GM19372 (cell line): ENCODE measurements around the gene TRAF4.
A peak's percentile ranks its signal among the peaks of the same experiment; 100 is the strongest.
"Not testable (repeated sequence)": the region's sequence is repeated elsewhere in the genome, so short reads cannot be mapped to it uniquely, and the experiment has no call there.

ENCODE experiments used
- ATAC-seq: cut with Tn5 transposase; IDR thresholded peaks from one replicate; pipeline ENCODE4 v1.9.1; 2021; ENCODE audit warnings: mild to moderate bottlenecking, low read depth, moderate library complexity; ENCODE audit not compliant: unreplicated experiment

TRAF4 gene

DNA sequence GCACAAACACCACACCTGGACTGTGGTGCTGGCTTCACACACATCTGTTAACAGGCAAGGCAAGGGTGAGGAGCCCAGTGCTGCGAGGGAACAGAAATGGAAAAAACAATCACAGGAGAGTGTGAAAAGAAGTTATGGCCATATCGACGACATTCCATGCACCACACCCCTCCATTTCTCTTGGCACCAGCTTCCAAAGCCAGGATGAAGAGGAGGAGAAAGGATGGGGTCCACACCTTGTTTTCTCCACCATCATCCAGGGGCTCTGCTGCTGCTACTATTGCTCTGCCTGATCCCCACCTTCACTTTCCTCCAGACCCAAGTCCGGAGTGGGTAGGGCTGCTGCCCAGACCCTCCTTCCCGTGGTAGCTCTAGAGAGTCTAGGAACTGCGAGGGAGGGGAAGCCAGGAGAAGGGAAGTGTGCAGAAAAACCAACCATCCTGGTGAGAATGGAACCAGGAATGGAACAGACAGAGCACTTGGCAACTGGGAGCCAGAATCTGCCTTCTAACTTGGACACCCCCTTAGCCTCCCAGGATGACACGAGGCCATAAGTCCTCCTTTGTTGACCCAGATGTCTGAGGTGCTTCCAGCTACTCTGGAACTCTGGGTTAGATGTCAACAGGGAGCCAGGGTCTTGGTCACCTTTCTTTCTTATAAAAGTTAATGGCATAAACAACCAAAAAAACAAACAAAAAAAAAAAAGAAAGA lies 31.0 kb upstream of the TRAF4 start:
- ATAC-seq: no peak

DNA sequence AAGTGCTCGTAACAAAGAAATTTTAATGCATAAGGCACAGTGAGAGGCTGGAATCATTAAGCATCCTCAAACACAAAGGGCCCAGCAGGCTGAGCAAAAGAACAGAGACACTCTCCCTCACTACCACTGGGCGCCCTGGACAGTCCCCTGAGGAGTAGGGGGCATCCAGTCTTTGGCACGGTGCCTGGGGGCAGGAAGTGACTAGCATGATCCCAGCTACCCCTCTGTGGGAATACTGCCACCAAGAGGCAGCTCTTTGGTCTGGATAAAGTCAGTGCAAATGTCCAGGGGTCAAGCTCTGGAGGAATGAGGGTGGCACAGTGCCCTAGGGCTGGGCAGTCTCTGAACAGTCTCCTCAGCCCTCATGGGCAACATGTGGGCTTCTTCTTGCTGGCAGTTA lies 29.5 kb upstream of the TRAF4 start:
- ATAC-seq: no peak

DNA sequence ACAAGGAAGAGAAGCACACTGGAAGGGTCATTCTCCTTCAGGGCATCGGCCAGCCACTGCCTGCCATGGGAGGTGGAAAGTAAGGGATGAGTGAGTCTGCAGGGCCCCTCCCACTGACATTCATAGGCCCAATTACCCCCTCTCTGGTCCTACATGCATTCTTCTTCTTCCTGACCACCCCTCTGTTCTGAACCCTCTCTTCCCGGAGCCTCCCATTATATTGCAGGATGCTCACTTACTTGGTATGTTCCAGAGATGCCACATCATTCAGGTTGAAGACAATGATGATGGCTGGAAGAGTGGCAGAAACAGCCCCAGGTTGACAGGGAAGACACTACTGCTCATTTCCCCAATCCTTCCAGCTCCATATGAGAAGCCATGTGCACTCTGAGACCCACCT lies 28.6 kb upstream of the TRAF4 start:
- ATAC-seq: no peak

DNA sequence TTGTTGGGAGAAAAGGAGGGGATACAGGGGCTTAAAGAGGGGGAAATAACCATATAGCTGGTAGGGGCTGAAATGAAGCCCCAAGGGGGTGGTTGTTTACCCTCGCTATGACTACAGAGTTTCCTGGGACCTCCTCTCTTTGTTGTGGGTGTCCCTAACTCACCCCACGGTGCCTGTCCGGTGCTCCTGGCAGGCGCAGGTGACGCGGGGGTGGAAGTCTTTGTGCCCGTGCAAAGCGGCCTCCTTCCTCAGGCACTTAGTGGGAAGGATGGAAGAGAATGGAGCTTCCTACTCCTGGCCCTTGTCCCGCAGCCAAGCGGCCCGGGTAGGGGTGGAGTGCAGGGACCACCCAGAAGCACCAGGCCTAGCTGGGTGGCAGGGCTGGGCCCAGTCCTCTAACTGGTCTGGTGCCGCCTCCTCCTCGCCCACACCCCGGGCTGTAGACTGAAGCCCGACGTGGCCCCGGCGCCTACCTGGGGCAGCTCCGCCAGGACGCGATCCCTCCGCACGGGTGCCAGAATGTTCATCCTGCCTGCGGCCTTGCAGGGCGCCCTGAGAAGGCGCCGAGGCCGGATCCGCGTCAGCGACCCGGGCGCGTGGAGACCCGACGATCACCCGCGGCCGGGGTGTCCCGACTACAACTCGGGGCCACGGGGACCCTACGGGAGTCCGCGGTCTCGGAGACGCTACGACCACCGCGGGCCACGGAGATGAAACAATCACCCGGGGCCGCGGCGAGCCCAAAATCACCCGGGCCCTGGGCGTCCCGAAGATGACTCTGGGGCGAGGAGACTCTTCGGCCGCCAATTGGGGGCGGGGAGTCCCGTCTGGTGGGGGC lies 26.9 kb upstream of the TRAF4 start:
- ATAC-seq: no peak

DNA sequence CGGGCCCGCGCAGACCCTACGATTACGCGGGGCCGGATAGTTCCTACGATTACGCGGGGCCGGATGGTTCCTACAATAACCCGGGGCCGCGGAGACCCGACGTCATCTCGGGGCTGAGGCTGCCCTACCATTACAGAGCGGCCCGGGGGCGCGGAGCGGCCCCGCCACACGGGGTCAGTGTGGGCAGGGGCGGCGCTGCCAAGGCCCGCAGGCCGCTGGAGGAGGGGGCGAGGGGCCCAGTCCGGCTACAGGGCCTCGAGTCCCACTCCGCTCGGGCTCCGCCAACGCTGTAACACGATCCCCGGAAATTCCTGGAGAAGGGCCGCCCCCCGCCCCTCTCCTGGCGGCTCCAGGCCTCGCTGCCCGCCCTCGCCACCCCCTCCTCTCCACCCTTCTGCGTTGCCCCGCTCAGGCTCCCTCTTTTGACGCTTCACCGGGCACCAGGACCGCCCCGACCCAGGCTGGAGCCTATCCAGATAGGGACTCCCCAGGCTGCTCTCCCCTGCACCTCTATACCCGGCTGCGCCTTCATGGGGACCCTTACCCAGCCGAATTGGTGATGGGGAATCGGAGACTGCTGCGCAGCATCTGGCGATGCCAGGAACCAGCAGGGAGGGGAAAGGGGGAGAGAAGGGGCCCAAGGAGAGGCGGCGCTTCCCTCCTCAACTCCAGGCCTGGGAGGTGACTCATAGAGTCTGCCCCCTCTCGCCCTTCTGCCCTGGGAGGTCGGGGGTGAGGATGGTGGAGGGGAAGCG lies 26.1 kb upstream of the TRAF4 start, which contains the start of gene RAB34:
Gene RAB34, minus strand, starts transcription at position 291 of the 755 bp plus-strand sequence. CDS start 602 bp downstream, outside the sequence.
- ATAC-seq: no peak

DNA sequence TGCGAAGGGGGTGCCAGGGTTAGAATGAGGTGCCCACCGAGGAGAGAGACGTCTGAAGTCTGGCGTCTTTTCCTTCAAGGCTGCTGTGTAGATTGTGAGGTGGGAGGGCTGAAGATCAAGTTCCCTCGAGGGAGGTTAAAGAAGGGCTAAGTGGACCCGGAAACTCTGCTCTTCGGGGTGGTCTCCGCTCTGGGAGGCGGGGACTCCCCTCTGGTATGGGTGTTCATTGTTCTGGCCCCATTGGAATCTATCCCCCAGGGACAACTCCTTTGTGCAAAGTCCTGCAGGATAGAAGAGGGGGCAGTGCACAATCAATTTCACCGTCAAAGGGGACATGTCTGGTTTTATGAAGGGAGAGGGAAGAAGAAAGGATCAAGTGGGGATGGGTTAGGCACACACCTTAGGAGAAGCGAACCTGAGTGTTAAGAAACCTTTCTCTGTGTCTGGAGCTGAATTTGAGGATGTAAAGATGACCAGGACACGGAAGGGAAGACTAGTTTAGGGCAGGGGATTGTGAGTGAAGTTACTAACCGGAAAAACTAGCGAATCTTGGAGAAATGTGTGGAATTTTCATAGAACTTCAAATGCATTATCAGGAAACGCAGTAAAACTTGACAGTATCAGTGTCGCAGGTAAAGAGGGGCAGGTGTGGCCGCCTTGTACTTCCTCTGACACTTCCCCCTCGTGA lies 25.3 kb upstream of the TRAF4 start:
- no peak for ATAC-seq

DNA sequence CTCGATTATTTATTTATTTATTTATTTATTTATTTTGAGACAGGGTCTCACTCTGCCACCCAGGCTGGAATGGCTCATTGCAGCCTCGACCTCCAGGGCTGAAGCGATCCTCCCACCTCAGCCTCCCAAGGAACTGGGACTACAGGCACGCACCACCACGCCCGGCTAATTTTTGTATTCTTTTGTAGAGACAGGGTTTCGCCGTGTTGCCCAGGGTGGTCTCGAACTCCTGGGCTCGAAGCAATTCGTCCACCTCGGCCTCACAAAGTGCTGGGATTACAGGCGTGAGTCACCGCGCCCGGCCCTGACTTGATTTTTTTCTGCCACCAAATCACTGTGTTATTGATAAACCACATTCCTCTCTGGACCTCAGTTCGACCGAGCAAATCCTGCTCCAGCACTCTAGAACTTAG lies 24.8 kb upstream of the TRAF4 start:
- ATAC-seq: no peak

DNA sequence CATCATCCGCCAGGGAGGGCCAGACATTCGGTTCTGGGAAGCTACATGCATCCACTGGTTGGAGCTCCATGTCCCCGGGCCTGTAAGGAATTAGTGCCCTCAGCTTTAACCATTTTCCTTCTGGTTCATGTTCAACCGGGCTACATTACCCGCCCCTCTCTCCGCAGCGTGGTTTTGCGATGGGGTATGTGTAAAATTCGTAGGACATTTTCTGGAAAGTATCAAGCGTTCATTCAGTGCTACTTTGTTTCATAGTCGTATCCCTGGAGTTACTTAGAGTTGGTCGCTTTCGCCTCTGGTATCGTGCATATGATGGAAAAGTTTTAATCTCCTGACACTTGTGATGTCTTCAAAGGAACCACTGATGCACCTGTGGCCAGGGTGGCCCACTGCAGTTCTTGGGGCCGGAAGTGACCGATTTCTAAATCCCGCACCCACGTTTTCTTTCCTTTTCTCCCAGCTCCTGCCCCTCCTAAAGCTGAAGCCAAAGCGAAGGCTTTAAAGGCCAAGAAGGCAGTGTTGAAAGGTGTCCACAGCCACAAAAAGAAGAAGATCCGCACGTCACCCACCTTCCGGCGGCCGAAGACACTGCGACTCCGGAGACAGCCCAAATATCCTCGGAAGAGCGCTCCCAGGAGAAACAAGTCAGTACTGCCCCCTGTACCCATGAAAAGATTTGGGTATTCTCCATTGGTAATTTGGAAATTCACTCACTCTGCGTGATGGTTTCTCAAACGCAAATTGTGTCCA lies 23.4 kb upstream of the TRAF4 start:
- ATAC-seq: no peak

DNA sequence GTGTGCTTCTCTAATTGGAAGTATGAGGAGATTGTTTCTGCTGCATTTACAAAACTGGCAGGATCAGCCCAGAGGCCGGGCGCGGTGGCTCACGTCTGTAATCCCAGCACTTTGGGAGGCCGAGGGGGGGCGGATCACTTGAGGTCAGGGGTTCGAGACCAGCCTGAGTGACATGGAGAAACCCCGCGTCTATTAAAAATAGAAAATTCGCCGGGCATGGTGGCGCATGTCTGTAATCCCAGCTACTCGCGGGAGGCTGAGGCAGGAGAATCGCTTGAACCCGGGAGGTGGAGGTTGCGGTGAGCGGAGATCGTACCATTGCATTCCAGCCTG lies 22.8 kb upstream of the TRAF4 start:
- not testable (repeated sequence) for ATAC-seq

DNA sequence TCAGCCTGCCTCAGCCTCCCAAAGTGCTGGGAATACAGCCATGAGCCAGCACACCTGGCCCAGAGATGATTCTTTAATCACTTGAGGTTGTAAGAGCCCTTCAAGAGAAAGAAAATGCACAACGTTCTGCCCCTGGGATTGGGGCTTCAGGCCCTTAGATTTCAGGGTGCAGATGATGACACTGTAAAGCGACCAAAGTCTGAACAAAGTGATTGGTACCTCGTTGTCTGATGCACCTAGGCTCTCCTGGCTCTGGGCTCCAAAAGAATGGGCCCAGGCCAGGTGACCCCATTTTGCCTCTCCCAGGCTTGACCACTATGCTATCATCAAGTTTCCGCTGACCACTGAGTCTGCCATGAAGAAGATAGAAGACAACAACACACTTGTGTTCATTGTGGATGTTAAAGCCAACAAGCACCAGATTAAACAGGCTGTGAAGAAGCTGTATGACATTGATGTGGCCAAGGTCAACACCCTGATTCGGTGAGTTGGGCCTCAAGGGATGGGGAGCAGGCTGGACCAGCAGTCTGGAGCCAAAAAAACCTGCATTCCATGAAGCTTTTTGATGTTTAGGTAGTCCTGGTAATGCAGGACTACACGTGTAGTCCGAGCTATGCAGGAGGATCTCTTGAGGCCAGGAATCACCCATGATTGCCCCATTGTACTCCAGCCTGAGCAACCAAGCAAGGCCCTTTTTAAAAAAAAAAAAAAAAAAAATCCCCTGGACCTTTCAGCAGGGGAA lies 21.2 kb upstream of the TRAF4 start:
- no peak for ATAC-seq

DNA sequence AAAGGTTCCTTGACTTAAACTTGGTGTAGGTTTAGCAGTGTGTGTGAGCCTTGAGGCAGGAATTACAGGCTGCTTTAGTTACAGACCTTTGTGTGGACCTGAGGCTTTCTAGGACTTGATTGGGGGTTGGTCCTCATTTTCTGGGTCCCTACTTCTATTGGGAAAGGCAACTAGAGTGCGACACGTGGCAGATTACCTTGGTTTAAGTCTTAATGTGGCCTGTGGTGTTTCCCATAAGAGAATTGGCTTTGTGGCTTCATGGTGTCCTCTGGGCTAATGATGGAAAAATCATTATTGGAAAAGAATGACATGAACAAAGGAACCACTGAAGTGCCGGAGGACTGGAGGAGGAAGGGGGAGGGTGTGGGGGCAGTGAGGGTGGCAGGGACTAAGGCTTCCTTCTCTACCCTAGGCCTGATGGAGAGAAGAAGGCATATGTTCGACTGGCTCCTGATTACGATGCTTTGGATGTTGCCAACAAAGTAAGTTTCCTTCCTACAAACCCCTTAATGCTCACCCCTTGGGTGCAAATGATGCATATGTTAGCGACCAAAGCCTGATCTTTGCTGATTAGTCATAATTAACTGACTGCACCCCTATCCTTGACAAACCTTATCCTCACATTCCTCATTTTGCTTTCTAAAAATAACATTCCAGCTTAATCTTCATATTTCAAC lies 20.5 kb upstream of the TRAF4 start:
- ATAC-seq: no peak

DNA sequence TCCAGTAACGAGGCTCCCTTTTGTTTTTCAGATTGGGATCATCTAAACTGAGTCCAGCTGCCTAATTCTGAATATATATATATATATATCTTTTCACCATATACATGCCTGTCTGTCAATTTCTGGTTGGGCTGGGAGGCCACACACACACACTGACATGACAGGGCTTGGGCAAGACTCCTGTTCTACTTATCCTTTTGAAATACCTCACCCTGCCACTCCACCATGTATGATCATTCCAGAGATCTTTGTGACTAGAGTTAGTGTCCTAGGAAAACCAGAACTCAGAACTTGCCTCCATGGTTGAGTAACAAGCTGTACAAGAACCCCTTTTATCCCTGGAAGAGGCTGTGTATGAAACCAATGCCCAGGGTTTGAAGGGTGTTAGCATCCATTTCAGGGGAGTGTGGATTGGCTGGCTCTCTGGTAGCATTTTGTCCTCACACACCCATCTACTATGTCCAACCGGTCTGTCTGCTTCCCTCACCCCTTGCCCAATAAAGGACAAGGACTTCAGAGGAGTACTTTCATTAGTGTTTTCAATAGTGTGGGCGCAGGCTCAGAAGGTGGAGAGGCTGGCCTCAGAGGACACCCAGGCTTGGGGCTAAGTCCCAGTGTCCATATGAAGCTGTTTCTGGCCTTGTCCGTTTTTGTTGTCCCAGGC lies 19.8 kb upstream of the TRAF4 start:
- ATAC-seq: not testable (repeated sequence)

DNA sequence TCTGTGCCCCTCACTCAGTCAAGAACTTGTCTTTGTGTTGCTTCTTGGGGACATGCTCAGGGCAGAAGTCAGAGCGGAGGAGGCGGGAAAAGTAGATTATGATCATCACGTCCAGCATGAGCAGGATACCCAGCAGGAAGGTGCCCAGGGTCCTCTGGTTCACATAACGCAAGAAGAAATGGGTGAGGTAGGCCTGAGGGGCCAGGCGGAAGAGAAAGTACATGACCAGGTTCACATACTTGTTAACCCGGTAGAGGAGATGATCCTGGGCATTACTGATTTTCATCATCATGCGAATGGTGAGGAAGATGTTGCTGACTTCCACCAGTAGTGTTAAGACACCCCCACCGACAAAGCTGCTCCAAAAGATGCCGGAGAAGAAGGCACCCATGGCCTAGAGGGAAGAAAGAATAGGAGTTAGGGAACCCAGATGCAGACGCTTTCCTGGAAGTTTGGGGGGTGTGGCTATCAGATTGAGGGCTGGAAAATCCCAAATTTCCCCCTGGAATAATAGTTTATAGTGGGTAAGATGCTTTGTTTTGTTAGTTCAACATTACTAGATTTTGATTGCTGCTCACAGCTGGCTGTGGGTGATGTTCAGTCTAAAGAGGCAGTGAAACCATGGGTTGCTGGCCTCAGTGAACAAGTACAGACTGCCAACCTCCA lies 19.2 kb upstream of the TRAF4 start:
- ATAC-seq: no peak

DNA sequence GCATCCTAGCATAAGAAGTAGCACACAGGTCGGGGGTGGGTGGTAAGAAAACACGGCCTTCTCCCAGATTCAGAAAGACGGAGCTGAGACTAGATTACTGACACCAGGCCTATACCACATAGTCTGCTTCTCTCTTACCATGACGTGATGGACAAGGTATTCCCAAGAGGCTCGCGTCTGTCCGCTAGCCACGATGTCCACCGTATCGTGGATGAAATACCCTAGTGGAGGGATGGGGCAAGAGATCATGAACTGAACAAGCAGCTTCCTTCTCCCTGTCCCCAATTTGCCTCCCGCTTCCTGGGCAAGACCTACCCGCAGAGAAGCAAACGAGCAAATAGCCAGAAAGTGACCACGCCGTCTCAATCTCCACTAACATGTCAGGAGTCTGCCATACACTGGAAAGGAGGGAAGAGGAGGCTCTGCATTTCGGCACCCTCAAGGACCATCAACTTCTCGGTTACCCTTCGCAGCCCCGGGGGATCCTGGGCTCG lies 18.6 kb upstream of the TRAF4 start:
- no peak for ATAC-seq

DNA sequence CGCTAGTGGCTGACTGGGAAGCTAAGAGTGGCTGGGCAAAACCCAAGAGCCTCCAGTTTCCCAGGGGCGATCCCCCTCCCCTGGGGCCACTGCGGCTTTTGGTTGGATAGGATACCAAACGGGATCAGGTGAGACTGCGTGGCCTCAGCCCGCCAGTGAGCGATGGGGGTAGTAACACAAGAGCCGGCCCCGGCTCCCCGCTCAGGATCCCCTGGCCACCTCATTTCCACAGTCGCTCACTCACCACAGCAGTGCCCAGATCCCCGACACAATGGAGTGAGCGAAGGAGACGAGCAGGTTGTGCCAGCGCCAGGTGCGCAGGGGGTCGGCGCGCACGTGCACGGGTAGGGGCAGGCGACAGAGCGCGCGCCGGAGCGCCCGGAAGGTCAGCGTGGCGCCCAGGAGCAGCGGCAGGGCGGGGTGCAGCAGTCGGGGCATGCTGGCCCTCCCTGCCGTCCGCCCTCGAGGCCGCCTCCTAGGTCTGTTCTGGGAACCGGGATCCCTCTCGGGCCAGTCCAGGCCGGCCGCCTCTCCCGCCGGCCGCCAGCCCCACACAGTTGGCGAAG lies 18.1 kb upstream of the TRAF4 start:
- ATAC-seq: no peak

DNA sequence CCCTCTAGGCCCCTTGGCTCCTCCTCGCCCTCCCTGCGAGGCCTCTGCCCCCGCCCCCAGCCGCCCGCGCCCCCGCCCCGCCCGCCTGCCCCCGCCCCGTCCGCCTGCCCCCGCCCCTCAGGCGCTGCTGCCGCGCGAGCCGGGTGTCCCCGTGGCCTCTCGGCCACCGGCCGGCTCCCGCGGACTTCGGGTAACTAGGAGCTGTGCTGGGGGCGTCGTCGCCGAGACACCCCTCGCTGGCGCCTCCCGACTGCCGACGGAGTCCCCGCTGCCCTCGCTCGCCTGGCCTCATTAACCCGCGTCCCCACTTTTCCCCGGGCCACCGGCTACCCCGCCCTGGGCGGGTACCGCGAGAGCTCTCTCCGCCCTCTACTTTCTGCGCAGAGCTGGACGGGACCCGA lies 17.6 kb upstream of the TRAF4 start, which contains the start of gene TLCD1:
Gene TLCD1, minus strand, starts transcription at position 8 of the 401 bp plus-strand sequence. CDS start 136 bp downstream, outside the sequence.
- ATAC-seq: peak; percentile 9
